Upper lobe of left lung (tissue), 4 donors: ENCODE measurements around the gene HS6ST2.
A peak's percentile ranks its signal among the peaks of the same experiment; 100 is the strongest.

Experiments used
- CTCF ChIP-seq, 6 experiments: fragments of 450-650 bp in 4 of 6; fragments of 200-600 bp in 2 of 6; sonication (generic) in 2 of 6; IDR thresholded peaks; one replicate each; pipeline ENCODE4 v1.5.1; 2016 to 2019; ENCODE audit warnings: antibody characterized with exemption in 6 of 6
- POLR2A ChIP-seq, 4 donors: fragments of 450-650 bp; IDR thresholded peaks; one replicate each; pipeline ENCODE4 v1.5.1; 2016 to 2017; ENCODE audit warnings: antibody characterized with exemption in 4 of 4, mild to moderate bottlenecking in 2 of 4

GRCh38 chrX:132592880-132593279 is 365.5 kb downstream of the HS6ST2 start:
- no peak for TF ChIP-seq POLR2A (IDR thresholded peaks at IDR 0.05)
- TF ChIP-seq CTCF (IDR thresholded peaks at IDR 0.05) = peak in 2 of 6 experiments; percentile 14 to 31
